HFF-Myc (cell line): Measurements from ENCODE around the gene GYS2.

Experiments used
- DNase-seq: peaks from one replicate; pipeline ENCODE4 v3.0.0-alpha.2; 2011; ENCODE audit warnings: low read depth; ENCODE audit errors: extremely low read depth
- H3K4me3 ChIP-seq: replicated peaks from 2 replicates; pipeline ENCODE4 v1.5.1; 2011; ENCODE audit warnings: low read depth, mild to moderate bottlenecking, control low read depth, low read length
- CTCF ChIP-seq: IDR thresholded peaks from 2 replicates; pipeline ENCODE4 v1.5.1; 2012; ENCODE audit warnings: mild to moderate bottlenecking, low read depth, low read length, control low read depth; ENCODE audit errors: missing control alignments

Gene GYS2

GRCh38 chr12:21546716-21547115 is 57.9 kb downstream of the GYS2 start:
- no peak overlapping the region for H3K4me3 ChIP-seq
- no peak for TF ChIP-seq CTCF
- no peak for DNase-seq

- DNase-seq = no peak
- no peak overlapping the region for H3K4me3 ChIP-seq
- TF ChIP-seq CTCF = no peak
These were observed 59.1 kb downstream of the GYS2 start for GRCh38 chr12:21545557-21545956.

GRCh38 chr12:21543151-21543550 is 61.5 kb downstream of the GYS2 start:
- no peak for TF ChIP-seq CTCF
- no peak overlapping the region for H3K4me3 ChIP-seq

GRCh38 chr12:21542403-21542802 is 62.2 kb downstream of the GYS2 start:
- no peak for TF ChIP-seq CTCF
- no peak for DNase-seq
- H3K4me3 ChIP-seq = no peak overlapping the region

More at GRCh38 chr12:21543151-21543550, 61.5 kb downstream of the GYS2 start:
- no peak for DNase-seq

GRCh38 chr12:21541773-21542172 is 62.9 kb downstream of the GYS2 start:
- H3K4me3 ChIP-seq = no peak overlapping the region
- DNase-seq = no peak
- no peak for TF ChIP-seq CTCF

- DNase-seq = no peak
- no peak for TF ChIP-seq CTCF
- H3K4me3 ChIP-seq = no peak overlapping the region
These were observed 64.8 kb downstream of the GYS2 start for GRCh38 chr12:21539797-21540196.

- no peak overlapping the region for H3K4me3 ChIP-seq
- TF ChIP-seq CTCF = no peak
- no peak for DNase-seq
These were observed 66.5 kb downstream of the GYS2 start for GRCh38 chr12:21538061-21538653.
